Osteocyte (in vitro differentiated cells): ENCODE results near the gene RAD51B. TPM values are rescaled to one million over a fixed set of nuclear protein-coding genes. Genes with fewer than 3 reads are reported as not detected.

Experiments used
- DNase-seq: peaks from one replicate; pipeline ENCODE4 v3.0.0; 2021; ENCODE audit warnings: mixed read lengths; ENCODE audit not compliant: unreplicated experiment; ENCODE audit errors: extremely low spot score
- H3K27ac Mint-ChIP-seq: one replicate; pipeline ENCODE4 v1.8.0; 2021; ENCODE audit warnings: mild to moderate bottlenecking, mixed read lengths; ENCODE audit not compliant: unreplicated experiment
- H3K27me3 Mint-ChIP-seq: one replicate; pipeline ENCODE4 v1.8.0; 2021; ENCODE audit warnings: mixed read lengths; ENCODE audit not compliant: unreplicated experiment
- H3K36me3 Mint-ChIP-seq: one replicate; pipeline ENCODE4 v1.8.0; 2021; ENCODE audit warnings: mixed read lengths; ENCODE audit not compliant: unreplicated experiment
- H3K4me1 Mint-ChIP-seq: one replicate; pipeline ENCODE4 v1.8.0; 2021; ENCODE audit warnings: mixed read lengths; ENCODE audit not compliant: unreplicated experiment
- H3K4me3 Mint-ChIP-seq: one replicate; pipeline ENCODE4 v1.8.0; 2021; ENCODE audit warnings: mild to moderate bottlenecking, moderate library complexity, mixed read lengths; ENCODE audit not compliant: unreplicated experiment
- H3K9me3 Mint-ChIP-seq: one replicate; pipeline ENCODE4 v1.8.0; 2021; ENCODE audit warnings: mixed read lengths; ENCODE audit not compliant: unreplicated experiment
- total RNA-seq: library from RNA; stranded (reverse); gene quantifications from 2 replicates; pipeline ENCODE4 v1.2.1, GENCODE V29; 2021
- TF ChIP-seq, protein P1 (sequence below): fragments of 200-600 bp; sonication (generic); IDR thresholded peaks from 2 replicates; pipeline ENCODE4 v1.5.0; 2021; ENCODE audit warnings: antibody characterized with exemption, mild to moderate bottlenecking, moderate library complexity

The RAD51B gene
- total RNA-seq, 1 donor from 2014 or later, result 12.7 TPM

DNA sequence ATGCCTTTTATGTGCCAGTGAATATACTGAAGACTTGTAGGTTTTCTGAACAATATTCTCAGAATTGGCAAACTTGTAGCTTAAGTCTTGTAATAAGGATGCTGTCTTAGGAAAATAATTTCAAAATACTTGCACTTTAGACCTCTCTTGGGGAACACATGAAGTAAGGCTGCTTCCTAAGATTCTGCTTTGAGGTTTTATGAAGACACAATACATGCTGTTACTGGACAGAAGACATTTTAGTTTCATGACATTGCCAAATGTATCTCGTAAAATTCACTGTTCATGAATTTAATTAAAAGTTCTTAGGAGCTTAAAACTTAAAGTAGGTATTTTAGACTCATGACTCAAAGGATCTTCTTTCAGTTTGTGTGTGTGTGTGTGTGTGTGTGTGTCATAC lies 80.7 kb downstream of the RAD51B start:
- Mint-ChIP-seq H3K4me3 (no peak overlapping the region), H3K27ac (no peak overlapping the region), H3K9me3 (peaks cover 6% of the 10 kb centered on the region), H3K4me1 (no peaks in the 10 kb centered on the region), H3K36me3 (peaks cover 2% of the 10 kb centered on the region), H3K27me3 (no peaks in the 10 kb centered on the region)
- DNase-seq, result no peak
- TF ChIP-seq, protein P1, sequence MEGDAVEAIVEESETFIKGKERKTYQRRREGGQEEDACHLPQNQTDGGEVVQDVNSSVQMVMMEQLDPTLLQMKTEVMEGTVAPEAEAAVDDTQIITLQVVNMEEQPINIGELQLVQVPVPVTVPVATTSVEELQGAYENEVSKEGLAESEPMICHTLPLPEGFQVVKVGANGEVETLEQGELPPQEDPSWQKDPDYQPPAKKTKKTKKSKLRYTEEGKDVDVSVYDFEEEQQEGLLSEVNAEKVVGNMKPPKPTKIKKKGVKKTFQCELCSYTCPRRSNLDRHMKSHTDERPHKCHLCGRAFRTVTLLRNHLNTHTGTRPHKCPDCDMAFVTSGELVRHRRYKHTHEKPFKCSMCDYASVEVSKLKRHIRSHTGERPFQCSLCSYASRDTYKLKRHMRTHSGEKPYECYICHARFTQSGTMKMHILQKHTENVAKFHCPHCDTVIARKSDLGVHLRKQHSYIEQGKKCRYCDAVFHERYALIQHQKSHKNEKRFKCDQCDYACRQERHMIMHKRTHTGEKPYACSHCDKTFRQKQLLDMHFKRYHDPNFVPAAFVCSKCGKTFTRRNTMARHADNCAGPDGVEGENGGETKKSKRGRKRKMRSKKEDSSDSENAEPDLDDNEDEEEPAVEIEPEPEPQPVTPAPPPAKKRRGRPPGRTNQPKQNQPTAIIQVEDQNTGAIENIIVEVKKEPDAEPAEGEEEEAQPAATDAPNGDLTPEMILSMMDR, result no peak

DNA sequence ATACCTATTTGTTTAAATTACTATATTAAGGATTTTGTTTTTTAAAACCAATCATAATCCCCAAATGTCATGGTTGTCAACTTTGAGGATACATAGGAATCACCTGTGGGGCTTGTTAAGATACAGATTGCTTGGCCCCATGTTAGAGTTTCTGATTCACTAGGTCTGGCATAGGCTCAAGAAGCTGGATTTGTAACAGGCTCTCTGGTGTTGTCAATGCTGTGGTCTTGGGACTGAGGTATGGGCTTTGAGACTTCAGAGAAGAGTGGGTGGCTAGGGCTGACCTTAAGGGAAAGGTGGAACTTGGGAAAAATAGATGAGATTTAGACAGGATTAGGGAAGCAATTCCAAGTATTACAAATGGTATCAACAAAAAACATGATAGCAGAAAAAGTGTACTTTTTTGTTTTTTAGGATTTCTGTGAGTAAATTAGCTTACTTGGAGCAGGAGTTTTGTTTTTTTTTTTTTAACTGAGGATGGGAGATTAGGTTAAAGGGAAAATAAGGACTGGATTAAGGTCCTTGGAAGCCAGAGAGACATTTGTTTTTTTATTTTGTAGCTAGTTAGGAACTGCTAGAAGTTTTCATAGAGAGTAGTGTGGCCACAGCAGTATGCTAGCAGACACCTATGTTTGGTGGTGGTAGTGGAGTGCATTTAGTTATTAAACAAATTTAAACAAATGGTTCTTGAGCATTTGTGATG lies 88.6 kb downstream of the RAD51B start:
- no peaks in the 10 kb centered on the region for H3K27me3 Mint-ChIP-seq
- H3K9me3 Mint-ChIP-seq, result peaks cover 11% of the 10 kb centered on the region
- H3K4me3 Mint-ChIP-seq, result no peak overlapping the region
- H3K27ac Mint-ChIP-seq, result no peak overlapping the region
- TF ChIP-seq, protein P1, result no peak
- H3K4me1 Mint-ChIP-seq, result peaks cover 18% of the 10 kb centered on the region
- H3K36me3 Mint-ChIP-seq, result peaks cover 6% of the 10 kb centered on the region
- no peak for DNase-seq

DNA sequence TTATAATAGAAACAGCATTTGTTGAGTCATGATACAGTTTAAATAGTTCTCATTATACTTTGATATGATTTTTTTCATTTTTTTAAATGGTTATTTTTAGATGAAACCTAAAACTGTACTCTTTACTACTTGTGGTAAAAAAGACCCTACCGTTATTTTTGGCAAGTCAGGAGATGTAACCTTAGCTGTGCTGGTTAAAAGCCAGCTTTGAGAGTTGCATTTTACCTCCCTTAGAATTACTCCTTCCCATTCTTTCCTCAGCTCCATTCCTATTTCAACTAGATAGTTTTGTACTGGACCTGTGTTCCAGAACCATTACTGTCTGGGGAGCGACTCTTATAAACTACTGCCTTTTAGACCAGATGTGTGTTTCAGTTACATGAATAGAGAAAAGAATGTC lies 92.0 kb downstream of the RAD51B start:
- DNase-seq, result no peak
- no peaks in the 10 kb centered on the region for H3K9me3 Mint-ChIP-seq
- H3K4me3 Mint-ChIP-seq, result no peak overlapping the region
- TF ChIP-seq, protein P1, result no peak
- no peak overlapping the region for H3K27ac Mint-ChIP-seq
- H3K27me3 Mint-ChIP-seq, result no peaks in the 10 kb centered on the region
- no peaks in the 10 kb centered on the region for H3K36me3 Mint-ChIP-seq
- peaks cover 18% of the 10 kb centered on the region for H3K4me1 Mint-ChIP-seq

DNA sequence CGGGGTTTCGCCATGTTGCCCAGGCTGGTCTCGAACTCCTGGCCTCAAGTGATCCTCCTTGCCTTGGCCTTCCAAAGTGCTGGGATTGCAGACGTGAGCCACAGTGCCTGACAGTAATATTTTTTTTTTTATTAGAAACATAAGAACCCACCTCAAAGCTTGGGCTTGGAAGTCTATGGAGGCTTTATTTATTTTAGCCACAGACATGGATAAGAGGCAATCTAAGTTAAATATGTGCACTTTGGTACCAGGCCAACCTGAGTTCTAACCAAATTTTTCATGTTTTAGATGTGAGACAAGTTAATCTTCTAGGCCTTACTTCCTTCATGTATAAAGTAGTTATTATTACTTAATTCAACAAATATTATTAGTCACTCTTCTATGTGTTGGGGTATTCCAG lies 96.9 kb downstream of the RAD51B start:
- Mint-ChIP-seq H3K4me3 (no peak overlapping the region), H3K27me3 (no peaks in the 10 kb centered on the region), H3K4me1 (peaks cover 6% of the 10 kb centered on the region), H3K36me3 (no peaks in the 10 kb centered on the region), H3K27ac (no peak overlapping the region), H3K9me3 (no peaks in the 10 kb centered on the region)
- TF ChIP-seq, protein P1, result no peak
- DNase-seq, result no peak

DNA sequence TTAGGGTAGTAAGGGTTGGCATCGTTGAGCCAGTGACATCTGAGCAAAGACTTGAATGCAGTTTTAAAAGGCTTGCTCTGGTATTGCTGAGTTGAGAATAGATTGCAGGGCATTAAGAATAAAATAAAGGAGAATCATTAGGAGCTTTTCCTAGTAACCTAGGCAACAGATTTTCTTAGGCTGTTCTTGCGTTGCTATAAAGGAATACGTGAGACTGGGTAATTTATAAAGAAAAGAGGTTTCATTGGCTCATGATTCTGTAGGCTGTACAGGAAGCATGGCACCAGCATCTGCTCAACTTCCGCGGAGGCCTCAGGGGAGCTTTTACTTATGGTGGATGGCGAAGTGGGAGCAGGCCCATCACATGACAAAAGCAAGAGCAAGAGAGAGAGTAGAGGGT lies 97.4 kb downstream of the RAD51B start:
- H3K9me3 Mint-ChIP-seq, result no peaks in the 10 kb centered on the region
- TF ChIP-seq, protein P1, result no peak

More for the DNA sequence above, 97.4 kb downstream of the RAD51B start:
- DNase-seq, result no peak
- no peaks in the 10 kb centered on the region for H3K27me3 Mint-ChIP-seq
- no peak overlapping the region for H3K4me3 Mint-ChIP-seq
- H3K27ac Mint-ChIP-seq, result no peak overlapping the region
- peaks cover under 1% of the 10 kb centered on the region for H3K4me1 Mint-ChIP-seq
- H3K36me3 Mint-ChIP-seq, result no peaks in the 10 kb centered on the region
